Cerebellar cortex (tissue), 1 donor: ENCODE measurements around the gene HS6ST1.

Experiments
- DNase-seq: peaks from one replicate; pipeline ENCODE4 v3.0.0-alpha.2; 2015; ENCODE audit warnings: low spot score

Gene HS6ST1

DNA sequence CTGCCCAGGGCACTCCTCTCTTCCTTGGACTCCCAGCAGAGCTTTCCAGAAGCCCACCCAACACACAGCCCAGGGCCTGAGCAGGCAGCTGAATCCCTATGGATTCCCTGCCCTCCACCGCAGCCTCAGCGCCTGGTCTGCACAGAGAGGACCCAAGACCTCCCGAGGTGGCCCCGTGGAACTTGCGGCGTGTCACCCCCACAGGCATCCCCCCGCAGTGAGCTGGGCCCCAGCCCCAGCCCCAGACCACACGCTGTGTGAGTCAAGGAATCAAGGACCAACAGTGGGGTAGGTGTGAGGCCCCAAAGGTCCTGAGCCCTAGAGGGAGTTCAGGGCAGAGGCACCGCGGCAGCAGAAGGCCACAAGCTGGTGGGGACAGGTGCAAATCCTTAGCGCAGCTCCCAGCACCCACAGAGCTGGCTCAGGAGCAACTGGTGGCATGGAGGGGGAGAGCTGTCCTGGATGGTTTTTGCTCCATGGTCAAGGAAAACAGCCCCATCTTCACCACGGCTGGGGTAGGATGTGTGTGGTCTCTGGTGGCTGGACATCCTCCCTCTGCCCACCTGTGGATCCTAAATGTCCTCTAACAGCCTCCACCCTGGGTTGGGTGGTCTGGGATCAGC, 8.5 kb downstream of the HS6ST1 start:
- DNase-seq: no peak

DNA sequence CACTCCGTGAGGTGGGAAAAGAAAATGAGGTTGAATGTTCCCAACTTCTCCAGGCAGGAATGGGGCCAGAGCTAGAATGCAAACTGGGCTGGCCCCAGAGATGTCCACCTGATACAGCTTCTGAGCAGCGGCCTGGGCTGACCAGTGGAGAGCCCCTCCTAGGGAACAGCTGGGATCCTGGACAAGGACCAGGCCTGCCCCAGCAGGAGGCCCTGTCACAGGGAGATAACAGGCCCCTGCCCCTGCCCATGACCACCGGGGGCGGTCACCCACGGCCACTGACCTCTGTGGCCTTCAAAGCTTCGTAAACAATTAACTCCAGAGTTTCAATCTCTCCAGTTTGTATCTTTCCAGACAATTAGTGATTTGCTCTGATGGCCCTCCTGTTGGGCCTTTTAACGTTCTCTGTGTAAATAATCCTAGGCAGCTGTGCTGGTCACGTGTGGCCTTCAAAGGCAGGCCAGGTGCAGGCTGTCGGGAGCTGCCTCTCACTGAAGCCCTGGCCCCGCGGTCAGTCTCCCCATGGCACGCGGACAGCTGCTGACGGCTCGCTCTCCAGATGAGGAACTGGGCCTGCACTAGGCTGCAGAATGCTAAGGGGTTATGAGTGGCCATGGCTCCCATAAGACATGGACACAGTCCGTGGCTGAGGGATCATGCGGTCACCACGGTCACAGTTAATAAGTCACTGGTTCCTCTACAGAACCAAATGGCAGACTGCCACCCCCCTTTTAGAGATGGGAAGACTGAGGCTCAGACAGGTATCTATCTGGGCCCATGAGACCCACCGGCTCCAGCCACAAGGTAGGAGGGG, 9.2 kb downstream of the HS6ST1 start:
- no peak for DNase-seq

DNA sequence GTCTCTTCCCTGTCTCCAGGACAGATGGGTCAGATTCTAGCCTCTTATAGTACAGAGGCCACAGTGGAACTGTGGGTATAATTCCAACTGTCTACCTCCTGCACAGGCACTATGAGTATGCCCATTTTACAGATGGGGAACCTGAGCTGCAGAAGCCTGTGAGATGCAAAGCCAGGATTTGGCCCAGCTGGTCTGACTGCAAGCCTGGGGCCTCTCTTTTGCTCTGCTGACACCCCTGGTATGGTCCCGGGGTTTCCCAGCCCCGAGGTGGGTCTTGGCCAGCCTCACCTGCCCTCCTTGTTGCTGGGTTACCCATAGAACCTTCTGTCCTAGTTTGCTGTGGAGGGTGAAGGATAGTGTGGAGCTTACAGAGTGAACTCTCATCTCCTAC, 9.8 kb downstream of the HS6ST1 start:
- DNase-seq: no peak

DNA sequence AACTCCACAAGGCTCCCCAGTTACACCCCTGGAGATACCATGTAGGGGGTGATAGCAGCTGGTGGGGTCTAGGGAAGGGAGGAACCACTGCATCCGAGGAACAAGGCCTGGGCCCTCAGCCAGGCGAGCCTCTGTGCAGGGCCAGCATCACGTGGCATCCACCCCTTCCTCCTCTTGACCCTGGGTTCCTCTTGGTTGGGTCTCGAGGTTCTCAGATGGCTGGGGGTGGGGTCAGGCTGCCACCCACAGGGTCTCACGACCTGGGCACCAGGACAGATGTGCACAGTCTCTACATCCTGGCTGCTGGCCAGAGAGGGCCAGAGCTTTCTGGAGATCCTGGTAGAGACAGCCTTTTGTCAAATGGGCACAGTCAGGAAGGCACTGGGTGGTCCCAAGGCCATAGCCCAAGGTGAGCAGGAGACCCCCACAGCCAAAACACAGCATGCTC, 10.4 kb downstream of the HS6ST1 start:
- DNase-seq: no peak

DNA sequence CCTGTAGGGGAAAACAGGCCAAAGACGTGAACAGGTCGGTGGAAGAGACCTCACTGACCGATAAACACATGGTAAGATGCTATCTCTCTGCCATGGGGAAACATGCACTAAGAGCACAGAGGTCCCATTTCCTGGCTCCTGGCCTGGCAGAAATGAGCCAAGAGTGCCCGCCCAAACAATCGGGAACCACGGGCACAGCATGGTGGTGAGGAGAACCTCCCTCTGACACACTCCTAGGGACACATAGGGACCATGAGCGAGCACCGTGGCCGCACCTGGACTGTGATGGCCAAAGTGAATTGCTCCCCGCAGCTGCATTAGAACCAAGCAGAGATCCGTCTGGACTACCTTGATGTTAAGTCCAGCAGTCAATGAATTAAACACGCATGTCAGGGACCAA, 11.1 kb downstream of the HS6ST1 start:
- DNase-seq: no peak

DNA sequence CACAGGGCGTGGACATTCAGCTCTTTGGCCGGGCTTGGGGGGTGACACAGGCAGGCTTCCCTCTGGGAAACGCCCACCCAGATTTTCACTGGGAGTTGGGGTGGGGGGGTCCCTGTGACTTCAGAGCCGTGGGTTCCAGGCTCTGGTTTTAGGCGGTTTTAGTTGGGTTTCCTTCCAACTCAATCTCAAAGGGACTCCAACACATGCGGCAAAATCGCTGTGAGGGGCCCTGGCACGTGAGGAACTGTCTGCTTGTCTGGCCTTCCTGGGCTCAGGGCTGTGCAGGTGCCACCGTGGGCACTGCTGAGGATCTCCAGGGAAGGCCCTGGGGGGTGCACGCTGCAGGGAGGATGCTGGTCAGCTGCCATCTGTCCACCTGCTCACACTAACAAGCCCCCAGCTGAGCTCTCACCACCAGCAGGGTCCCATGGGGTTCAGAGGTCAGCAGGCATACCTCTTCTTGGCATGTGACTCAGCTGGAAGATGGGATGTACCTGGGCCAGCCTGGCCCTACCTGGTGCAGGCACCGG, 11.7 kb downstream of the HS6ST1 start:
- DNase-seq: no peak

DNA sequence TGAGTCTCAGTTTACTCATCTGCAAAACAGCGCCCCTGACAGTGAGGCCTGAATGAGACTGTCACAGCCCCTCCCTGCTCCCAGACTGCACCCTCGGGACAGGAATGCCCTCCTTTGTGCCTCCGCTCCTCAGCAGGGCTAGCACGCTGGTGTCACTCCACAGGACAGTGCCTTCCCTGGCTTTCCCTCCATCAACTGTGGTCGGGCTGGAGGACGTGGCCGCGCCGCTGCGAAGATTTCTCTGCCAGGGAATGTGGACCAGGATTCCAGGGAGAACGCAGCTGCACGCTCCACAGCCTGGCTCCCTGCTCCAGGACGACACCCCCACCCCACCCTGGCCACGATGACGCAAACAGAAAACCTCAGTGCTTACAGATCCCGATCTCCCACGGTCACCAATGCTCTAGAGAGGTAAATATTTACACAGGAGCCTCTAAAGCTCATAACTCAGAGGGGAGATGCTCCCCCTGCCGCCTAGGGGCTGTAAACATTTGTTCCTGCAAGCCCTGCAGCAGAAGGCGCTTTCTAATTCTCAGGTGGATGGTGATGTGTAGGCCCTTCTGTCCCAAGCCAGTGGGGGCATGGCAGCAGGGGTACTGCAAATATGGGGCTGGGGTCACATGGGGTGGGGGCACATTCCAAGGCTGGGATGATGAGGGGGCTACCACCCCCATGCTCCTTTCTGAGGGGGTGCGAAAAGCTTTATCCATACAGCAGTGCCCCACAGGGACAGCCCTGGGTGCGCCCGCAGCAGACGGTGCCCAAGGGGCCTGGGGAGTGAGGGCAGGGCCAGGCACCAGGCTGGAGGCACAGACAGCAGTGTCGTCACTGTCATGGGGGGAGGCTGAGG, 12.4 kb downstream of the HS6ST1 start:
- no peak for DNase-seq

DNA sequence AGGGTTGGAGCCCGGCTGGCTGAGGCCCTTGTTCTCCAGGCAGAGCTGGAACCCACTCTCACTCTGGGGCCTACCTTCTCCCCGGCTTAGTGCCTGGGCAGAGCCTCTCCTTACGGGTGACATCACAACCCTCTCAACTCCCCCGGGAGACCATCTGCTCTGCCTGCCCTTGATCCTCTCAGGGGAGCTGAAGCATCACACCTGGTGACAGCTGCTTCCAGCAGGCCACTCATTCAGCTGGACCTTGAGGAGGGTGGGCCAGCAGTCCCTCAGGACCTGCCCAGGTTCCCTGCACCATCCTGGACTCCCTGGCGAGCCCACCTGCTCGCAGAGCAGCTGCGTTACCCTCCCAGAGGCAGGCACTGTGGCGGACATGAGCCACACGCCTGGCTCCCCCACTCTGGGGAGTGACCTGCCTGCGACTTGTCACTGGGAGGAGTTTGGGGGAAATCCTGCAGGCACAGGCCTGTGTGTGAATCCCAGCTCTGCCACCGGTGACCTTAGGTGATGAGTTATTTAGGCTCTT, 13.1 kb downstream of the HS6ST1 start:
- no peak for DNase-seq

DNA sequence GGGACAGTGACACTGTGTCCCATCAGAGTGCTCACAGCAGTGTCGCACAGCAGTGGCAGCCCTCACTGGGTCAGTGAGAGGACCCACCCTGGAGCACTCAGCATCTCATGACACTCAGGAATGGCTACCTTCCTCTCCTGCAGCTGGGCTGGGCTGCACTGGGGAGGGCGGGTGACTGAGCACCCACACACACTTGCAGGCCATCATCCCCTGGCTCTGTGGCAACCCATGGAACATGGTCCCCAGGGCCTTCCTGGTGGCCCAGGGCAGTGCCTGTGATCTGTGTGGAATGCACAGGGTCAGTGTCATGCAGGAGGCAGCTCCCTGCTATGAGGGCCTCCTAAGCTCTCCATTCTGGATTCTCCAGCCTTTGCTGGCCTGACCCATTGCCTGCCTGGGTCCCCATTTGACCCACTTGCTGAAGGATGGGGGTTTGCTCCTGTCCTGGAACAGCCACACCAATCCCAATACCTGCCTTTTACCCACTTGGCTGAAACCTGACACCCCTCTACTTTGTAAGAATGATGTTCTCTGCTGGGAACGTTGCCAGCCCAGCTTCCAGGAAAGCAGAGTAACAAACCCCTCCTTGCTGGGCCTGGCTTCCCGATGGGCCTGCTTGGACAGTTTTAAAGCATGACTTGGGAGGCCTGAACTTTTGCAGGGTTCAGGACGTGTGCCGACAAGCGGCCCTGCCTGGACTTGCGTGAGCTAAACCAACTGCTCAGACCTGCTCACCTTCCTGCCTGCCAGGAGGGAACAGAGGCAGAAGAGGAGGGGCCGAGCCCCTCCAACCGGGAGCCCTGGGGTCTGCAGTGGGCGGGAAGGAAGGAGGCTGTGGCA, 13.7 kb downstream of the HS6ST1 start:
- no peak for DNase-seq

DNA sequence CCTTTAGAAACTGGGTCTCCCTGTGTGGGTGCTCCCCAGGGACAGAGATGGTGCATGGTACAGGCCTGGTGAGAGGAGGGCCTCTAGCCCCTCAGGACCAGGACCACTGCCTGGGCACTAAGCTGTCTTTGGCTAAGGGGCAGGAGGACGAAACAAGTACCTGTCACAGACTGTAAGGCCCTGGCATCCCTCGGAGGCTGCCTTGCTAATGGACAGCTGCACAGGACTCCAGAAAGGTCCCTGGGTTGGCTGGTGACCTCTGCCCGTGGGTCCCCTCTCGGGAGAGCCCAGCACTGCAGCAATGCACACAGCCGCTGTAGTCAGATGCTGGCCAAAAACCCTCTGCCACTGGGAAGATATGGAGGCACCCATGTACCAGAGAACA, 14.3 kb downstream of the HS6ST1 start:
- no peak for DNase-seq

DNA sequence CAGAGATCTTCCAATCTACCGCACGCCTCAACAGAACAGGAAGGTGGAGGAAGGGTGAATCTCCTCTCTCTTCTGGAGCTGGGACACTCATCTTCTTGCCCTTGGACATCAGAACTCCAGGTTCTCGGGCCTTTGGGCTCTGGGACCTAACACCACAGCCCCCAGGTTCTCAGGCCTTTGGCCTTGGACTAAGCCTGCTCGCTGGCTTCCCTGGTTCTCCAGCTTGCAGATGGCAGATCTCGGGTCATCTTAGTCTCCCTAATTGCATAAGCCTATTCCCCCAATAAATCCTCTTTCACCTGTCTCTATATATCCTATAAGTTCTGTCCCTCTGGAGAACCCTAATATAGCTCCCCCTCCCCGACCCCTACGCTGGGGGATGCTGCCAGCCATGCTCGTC, 14.8 kb downstream of the HS6ST1 start:
- DNase-seq: no peak

DNA sequence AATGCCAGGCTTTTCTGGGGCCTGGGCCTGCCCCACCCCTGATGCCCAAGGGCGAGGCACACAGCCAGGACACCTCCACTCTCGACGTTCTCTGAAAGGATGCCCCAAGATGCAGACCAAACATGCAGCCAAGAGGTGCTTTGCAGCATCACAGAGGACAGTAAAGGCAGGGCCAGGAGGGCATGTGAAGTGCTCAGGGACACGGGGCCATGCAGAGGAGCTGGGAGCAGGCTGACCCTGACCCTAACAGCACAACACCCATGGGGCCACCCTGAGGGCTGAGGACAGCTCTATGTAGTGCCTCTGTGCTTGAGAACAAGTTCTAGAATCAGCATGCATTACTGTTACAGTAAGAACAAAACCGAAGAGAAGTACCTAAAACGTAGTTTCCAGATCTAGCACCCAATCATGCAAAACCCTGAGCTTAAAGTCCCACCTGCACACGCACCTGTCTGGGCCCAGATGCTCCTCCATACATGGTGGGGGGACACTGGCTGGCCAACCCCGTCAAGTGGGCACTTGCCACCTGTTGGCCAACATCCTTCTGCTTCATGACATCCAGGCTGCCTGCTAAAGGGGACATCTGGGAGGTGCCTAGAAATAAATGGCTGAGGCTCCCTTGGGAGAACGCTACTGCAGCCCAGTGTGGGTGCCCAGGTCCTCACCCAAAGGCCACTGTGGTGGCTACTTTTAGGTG, 15.4 kb downstream of the HS6ST1 start:
- DNase-seq: no peak

DNA sequence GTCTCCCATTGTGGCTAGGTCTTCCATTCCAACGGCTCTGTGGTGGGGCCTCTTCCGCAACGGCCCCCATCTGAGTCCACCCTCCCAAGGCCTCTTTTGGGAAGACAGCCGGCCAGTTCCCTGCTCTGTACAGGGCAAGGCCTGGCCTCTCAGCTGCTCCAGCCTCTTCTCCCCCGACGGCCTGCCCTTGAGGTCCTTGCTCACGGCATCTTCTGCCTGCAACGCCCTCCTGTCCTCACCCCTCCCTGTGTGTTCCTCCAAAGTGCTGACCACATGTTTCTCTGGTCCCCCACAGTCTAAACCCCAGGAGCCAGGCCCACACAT, 16.0 kb downstream of the HS6ST1 start:
- no peak for DNase-seq

DNA sequence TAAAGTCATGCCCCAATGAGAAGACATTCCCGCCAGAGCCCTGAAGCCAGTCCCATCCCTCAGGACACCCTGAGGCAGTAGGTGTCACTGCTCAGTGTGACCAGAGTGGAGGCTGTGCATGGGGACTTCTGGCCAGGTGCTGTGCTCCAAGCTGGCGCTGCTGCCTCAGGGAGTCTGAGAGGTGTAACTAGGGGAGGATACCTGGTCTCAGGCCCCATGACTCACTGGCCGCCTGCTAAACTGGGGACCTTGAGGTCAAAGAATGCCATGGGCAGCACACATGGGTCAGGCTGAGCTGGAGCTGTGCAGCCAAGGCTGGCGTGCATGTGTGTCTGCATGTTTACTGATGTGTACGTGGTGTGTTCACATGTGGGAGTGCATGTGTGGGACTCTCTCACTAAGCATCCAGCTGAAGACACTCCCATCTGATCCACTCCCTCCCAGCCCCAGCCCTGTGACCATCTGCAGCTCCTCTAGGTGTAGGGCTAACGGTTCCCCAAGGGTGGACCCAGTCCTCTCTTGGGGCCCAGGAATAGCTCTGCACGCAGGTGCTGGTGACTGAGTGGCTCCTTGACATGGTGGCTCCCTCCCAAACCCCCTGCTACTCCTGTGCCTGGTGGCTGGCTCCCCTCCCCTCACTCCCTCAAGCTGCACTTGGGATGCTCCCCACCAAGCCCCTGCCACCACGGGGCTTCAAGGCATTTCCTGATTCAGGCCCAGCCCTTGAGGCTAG, 16.5 kb downstream of the HS6ST1 start:
- no peak for DNase-seq

DNA sequence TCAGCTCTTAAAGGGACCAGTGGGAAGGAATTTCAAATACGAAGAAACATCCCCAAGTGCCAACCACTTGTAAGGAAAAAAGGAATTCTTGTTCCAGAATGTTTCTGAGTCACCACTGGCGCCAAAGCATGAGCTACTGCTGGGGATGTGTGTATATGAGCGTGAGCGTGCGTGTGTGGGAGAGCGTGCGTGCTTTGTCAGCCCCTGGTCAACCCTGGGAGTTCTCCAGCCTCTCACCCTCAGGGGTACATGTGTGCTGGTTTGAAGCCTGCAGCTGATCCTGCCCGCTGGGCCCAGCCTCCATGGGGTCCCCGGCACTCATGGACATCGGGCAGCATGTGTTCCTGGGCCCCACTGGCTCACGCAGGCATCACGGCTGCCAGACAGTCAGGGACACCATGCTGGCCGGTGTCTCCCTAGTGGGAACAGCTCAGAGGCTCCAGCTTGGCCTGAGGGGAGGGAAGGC, 17.1 kb downstream of the HS6ST1 start:
- no peak for DNase-seq

DNA sequence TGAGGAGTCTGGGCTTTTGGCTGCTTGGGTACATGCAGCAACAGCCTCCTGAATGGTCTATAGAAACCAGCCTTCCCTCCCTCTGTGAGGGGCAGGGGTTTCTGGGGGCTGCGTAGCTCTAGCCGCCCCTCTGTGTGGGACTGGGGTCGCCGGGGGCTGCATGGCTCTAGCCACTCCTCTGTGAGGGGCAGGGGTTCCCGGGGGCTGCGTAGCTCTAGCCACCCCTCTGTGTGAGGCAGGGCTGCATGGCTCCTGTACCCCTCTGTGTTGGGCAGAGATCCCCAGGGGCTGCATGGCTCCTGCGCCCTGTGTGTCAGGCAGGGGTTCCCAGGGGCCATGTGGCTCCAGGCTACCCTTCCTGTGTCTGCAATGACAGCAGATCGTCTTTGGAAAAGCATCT, 17.6 kb downstream of the HS6ST1 start:
- DNase-seq: no peak

DNA sequence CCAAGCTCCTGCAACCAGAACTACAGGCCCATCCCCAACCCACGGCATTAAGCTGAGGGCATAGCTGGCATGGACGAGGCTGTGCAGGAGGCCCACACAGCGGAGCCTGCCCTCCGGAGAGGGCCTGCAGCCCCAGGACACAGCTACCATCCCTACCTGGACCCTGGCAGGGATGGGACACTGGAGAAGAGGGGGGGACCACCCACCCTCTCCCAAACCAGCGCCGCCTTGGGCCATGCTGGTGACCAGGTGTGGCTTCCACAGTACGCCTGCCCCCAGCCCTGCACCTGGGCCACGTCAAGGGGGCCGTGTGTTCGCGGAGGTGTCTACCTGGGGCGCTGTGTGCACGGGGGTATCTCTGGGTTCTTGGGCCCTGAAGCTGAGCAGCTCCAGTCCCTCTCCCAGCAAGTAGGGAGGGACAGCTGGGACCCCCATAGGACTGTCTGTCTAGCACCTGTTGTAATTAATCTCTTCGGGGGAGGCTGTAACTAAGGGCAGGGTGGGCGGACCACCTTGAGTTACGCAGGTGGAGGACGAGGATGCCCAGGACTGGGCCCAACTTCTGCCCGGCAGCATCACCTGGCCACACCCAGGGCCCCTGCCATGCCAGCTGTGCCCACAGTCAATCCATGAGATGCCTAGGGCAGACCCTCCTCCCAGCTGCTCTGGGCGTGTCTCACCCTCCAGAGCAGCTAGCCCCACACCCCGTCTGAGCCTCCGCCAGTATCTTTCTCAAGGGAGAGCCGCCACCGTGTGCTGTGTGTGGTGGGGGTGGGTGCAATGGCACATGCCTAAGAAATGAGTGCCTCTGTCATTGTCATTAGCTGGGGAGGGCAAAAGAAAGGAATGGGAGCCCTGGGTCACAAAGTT, 18.3 kb downstream of the HS6ST1 start:
- no peak for DNase-seq

DNA sequence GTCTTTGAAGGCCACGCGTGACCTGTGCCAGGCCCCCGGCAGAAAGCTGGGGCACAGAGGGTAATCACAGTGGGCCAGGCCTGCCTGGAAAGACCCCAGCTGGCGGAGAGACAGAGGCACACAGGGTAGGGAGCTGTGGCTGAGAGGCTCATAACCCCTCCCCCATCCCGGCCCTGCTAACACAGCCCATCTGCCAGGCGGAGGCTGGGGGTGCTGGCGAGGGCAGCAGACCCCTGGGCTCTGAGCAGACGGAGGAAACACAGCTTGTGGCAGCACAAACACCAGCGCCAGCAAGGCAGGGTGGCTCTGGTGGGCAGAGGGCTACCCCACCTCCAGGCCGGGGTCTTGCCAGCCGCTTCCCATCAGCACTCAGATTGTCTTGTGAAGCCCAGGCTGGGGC, 19.0 kb downstream of the HS6ST1 start:
- DNase-seq: no peak

DNA sequence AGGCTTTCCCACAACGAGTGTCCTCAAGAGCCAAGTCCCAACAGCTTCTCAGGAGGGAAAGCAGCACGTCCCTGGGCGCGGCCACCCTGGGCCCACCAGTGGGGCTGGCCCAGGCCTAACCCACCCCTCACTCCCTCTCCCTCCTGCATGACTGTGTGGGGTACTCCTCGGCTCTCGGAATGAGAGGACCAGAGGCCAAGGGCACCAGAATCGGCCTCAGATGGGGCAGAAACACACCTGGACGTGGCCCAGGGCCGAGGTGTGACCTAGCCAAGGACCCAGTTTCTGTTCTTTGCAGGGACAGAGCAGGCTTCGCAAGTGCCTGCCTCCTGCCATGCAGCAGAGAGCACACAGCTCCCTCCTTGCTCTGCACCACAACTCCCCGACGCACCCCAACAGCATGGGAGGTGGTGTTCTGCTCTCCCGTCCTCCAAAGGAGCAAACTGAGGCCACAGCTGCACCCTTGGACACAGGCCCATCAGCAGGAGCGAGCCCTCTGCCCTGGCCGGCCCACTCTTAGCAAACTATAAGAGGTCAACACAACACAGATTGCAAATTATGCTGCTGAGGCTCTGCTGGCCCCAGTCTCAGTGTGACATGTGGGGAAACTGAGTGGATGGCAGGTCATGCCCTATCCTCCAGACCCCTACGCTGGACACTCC, 19.7 kb downstream of the HS6ST1 start:
- DNase-seq: no peak
